IMR-90 (cell line): ENCODE measurements around the gene NGEF. TPM values are rescaled to one million over a fixed set of nuclear protein-coding genes. Genes with fewer than 3 reads are reported as not detected.

Experiments
- ATAC-seq: fragments of 200-7000 bp; cut with Tn5 transposase; 2 replicates; pipeline ENCODE4 v1.9.1; 2020; ENCODE audit warnings: low read depth, mild to moderate bottlenecking, moderate library complexity
- BruUV-seq: library from RNA; stranded (reverse); fragments of 400-500 nt; replicated peaks from 2 replicates; lab custom pipeline; 2021; lab: Mats Ljungman, UMichigan
- CTCF ChIA-PET: fragments of 300-600 bp; formaldehyde crosslinking; extraction: SDS; loops from one replicate; lab custom pipeline; 2021; ENCODE audit warnings: antibody characterized with exemption; lab: Yijun Ruan, JAX
- POLR2A ChIA-PET: fragments of 300-600 bp; sonication (Branson Sonifier 250); formaldehyde crosslinking; loops from one replicate; lab custom pipeline; 2022; ENCODE audit warnings: antibody characterized with exemption; ENCODE audit not compliant: unreplicated experiment; lab: Charles Lee
- DNase-seq: peaks from one replicate; pipeline ENCODE4 v3.0.0; 2013
- H2AFZ ChIP-seq: replicated peaks from 2 replicates; pipeline ENCODE3; 2013; ENCODE audit warnings: low read length, mild to moderate bottlenecking; ENCODE audit not compliant: poor library complexity
- H2AK5ac ChIP-seq: 2 replicates; pipeline ENCODE4 v1.6.1; 2013; ENCODE audit warnings: low read depth, low read length, inconsistent platforms
- H2AK9ac ChIP-seq: replicated peaks from 2 replicates; pipeline ENCODE3; 2013; ENCODE audit warnings: mild to moderate bottlenecking, low read depth, low read length, moderate library complexity; ENCODE audit not compliant: poor library complexity
- H2BK120ac ChIP-seq: 2 replicates; pipeline ENCODE4 v1.6.1; 2013; ENCODE audit warnings: low read depth, low read length, inconsistent platforms
- H2BK15ac ChIP-seq: 3 replicates; pipeline ENCODE4 v1.6.1; 2013; ENCODE audit warnings: low read depth, low read length, inconsistent platforms
- H2BK20ac ChIP-seq: 2 replicates; pipeline ENCODE4 v1.6.1; 2013; ENCODE audit warnings: low read depth, mild to moderate bottlenecking, inconsistent platforms, low read length, moderate library complexity
- H2BK5ac ChIP-seq: 2 replicates; pipeline ENCODE4 v1.6.1; 2013; ENCODE audit warnings: mild to moderate bottlenecking, low read depth, low read length, inconsistent platforms; ENCODE audit not compliant: poor library complexity, severe bottlenecking
- H3K14ac ChIP-seq: replicated peaks from 2 replicates; pipeline ENCODE4 v1.6.1; 2013; ENCODE audit warnings: low read depth, low read length, inconsistent platforms
- H3K18ac ChIP-seq: 2 replicates; pipeline ENCODE4 v1.6.1; 2013; ENCODE audit warnings: low read depth, low read length, control low read depth
- H3K23ac ChIP-seq: 2 replicates; pipeline ENCODE4 v1.6.1; 2013; ENCODE audit warnings: low read depth, low read length, inconsistent platforms
- H3K27ac ChIP-seq: 2 replicates; pipeline ENCODE4 v1.5.1; 2013; ENCODE audit warnings: mild to moderate bottlenecking, control low read depth, low read length; ENCODE audit not compliant: insufficient read depth
- H3K27me3 ChIP-seq: 2 replicates; pipeline ENCODE4 v1.6.1; 2013; ENCODE audit warnings: low read length; ENCODE audit not compliant: control insufficient read depth, insufficient read depth
- H3K36me3 ChIP-seq: 2 replicates; pipeline ENCODE4 v1.6.1; 2013; ENCODE audit warnings: low read length, mixed read lengths; ENCODE audit not compliant: control insufficient read depth, insufficient read depth
- H3K4ac ChIP-seq: 2 replicates; pipeline ENCODE4 v1.6.1; 2013; ENCODE audit warnings: low read depth, low read length, inconsistent platforms
- H3K4me1 ChIP-seq: 2 replicates; pipeline ENCODE4 v1.6.1; 2013; ENCODE audit warnings: low read length, mixed read lengths; ENCODE audit not compliant: control insufficient read depth, insufficient read depth
- H3K4me2 ChIP-seq: 2 replicates; pipeline ENCODE4 v1.6.1; 2013; ENCODE audit warnings: low read depth, mild to moderate bottlenecking, control low read depth, low read length, moderate library complexity
- H3K4me3 ChIP-seq: 2 replicates; pipeline ENCODE4 v1.5.1; 2013; ENCODE audit warnings: low read depth, mild to moderate bottlenecking, control low read depth, low read length, moderate library complexity; ENCODE audit not compliant: insufficient read depth
- H3K56ac ChIP-seq: 2 replicates; pipeline ENCODE4 v1.6.1; 2013; ENCODE audit warnings: low read length, inconsistent platforms; ENCODE audit not compliant: insufficient read depth; ENCODE audit errors: extremely low read depth
- H3K79me1 ChIP-seq, 2 experiments: 2 replicates each; pipeline ENCODE4 v1.6.1; 2013; ENCODE audit warnings: low read length in 2 of 2, inconsistent platforms in 1 of 2, low read depth in 1 of 2
- H3K9ac ChIP-seq: 2 replicates; pipeline ENCODE4 v1.6.1; 2013; ENCODE audit warnings: low read depth, low read length, control low read depth
- H3K9me1 ChIP-seq: 2 replicates; pipeline ENCODE4 v1.6.1; 2013; ENCODE audit warnings: low read length, inconsistent platforms; ENCODE audit not compliant: insufficient read depth
- H3K9me3 ChIP-seq: 2 replicates; pipeline ENCODE4 v1.6.1; 2013; ENCODE audit warnings: low read length; ENCODE audit not compliant: control insufficient read depth, insufficient read depth
- H4K20me1 ChIP-seq: 2 replicates; pipeline ENCODE4 v1.6.1; 2013; ENCODE audit warnings: low read length, inconsistent platforms; ENCODE audit not compliant: insufficient read depth
- H4K5ac ChIP-seq: 2 replicates; pipeline ENCODE4 v1.6.1; 2013; ENCODE audit warnings: mild to moderate bottlenecking, low read depth, low read length, control low read depth
- H4K8ac ChIP-seq, 2 experiments: 2 replicates each; pipeline ENCODE4 v1.6.1; 2013; ENCODE audit warnings: low read depth in 2 of 2, low read length in 2 of 2, control low read depth in 1 of 2, inconsistent platforms in 1 of 2
- H4K91ac ChIP-seq: 2 replicates; pipeline ENCODE4 v1.6.1; 2013; ENCODE audit warnings: low read depth, low read length, inconsistent platforms; ENCODE audit not compliant: insufficient read depth
- BHLHE40 ChIP-seq: fragments of 150-350 bp; IDR thresholded peaks from 2 replicates; pipeline ENCODE4 v1.6.1; 2016; ENCODE audit warnings: mild to moderate bottlenecking, low read depth, low read length
- CHD1 ChIP-seq: IDR thresholded peaks from 2 replicates; pipeline ENCODE4 v1.6.1; 2012; ENCODE audit warnings: low read depth, low read length, improper control_type of control experiment
- MAFK ChIP-seq: IDR thresholded peaks from 2 replicates; pipeline ENCODE4 v1.6.1; 2012; ENCODE audit warnings: low read depth, low read length, improper control_type of control experiment
- MAZ ChIP-seq: IDR thresholded peaks from 2 replicates; pipeline ENCODE4 v1.6.1; 2012; ENCODE audit warnings: low read depth, mild to moderate bottlenecking, low read length, improper control_type of control experiment, moderate library complexity, borderline replicate concordance
- MXI1 ChIP-seq: IDR thresholded peaks from 2 replicates; pipeline ENCODE4 v1.6.1; 2012; ENCODE audit warnings: low read depth, mild to moderate bottlenecking, low read length, moderate library complexity, borderline replicate concordance
- NFE2L2 ChIP-seq: fragments of 150-350 bp; IDR thresholded peaks from 2 replicates; pipeline ENCODE4 v1.6.1; 2016; ENCODE audit warnings: low read depth, mild to moderate bottlenecking, low read length
- RAD21 ChIP-seq: IDR thresholded peaks from 2 replicates; pipeline ENCODE4 v1.6.1; 2012; ENCODE audit warnings: low read length, improper control_type of control experiment
- RCOR1 ChIP-seq: IDR thresholded peaks from 2 replicates; pipeline ENCODE4 v1.6.1; 2012; ENCODE audit warnings: mild to moderate bottlenecking, low read length, improper control_type of control experiment; ENCODE audit not compliant: insufficient replicate concordance
- RFX5 ChIP-seq: IDR thresholded peaks from 2 replicates; pipeline ENCODE4 v1.8.0; 2012; ENCODE audit warnings: low read depth, mild to moderate bottlenecking, low read length, moderate library complexity
- WGBS, 2 experiments: methylation state at CpG; one replicate each; pipeline versions ENCODE4 v1.1.5 to v1.1.7; 2013; ENCODE audit warnings: missing lambda C conversion rate in 2 of 2; ENCODE audit not compliant: insufficient read length in 1 of 2; ENCODE audit errors: extremely low coverage in 2 of 2; 5-methylcytosine and 5-hydroxymethylcytosine counted together
- dilution Hi-C: fragments of 300-500 bp; cut with HindIII; formaldehyde crosslinking; loops from one replicate; pipeline ENCODE4 v1.14.3; 2018; ENCODE audit warnings: low sequenced_read_pairs; ENCODE audit not compliant: unreplicated experiment
- in situ Hi-C: fragments of 300-500 bp; cut with MboI; formaldehyde crosslinking; loops from 3 replicates; pipeline ENCODE4 v1.14.3; 2019; ENCODE audit warnings: low sequenced_read_pairs, inconsistent platforms, mixed read lengths
- intact Hi-C: fragments of 100-400 bp; cut with micrococcal nuclease; formaldehyde crosslinking; loops from 2 replicates; pipeline ENCODE4 v1.10.0; 2022
- polyA plus RNA-seq, 3 experiments: library from polyadenylated mRNA; depleted of rRNA; stranded (reverse); fragments of >200 nt; gene quantifications; 2 replicates each; pipeline ENCODE4 v1.2.3, GENCODE V29; 2012; ENCODE audit warnings: low replicate concordance in 1 of 3
- total RNA-seq: library from RNA; depleted of rRNA; stranded (reverse); fragments of >200 nt; gene quantifications from 2 replicates; pipeline ENCODE4 v1.2.3, GENCODE V29; 2012
- TF ChIP-seq, protein P1 (sequence below): fragments of 150-350 bp; IDR thresholded peaks from 2 replicates; pipeline ENCODE4 v1.6.1; 2016; ENCODE audit warnings: low read depth, mild to moderate bottlenecking, low read length, moderate library complexity, borderline replicate concordance
- TF ChIP-seq, protein P2 (sequence below): conservative IDR thresholded peaks from 2 replicates; pipeline ENCODE4 v1.5.1; 2012; ENCODE audit warnings: mild to moderate bottlenecking, low read depth, low read length, improper control_type of control experiment

The NGEF gene
- total and polyA plus RNA-seq, 2 of the 4 experiments (the other 2 are of a cell fraction), result 1.1 to 1.7 TPM

DNA sequence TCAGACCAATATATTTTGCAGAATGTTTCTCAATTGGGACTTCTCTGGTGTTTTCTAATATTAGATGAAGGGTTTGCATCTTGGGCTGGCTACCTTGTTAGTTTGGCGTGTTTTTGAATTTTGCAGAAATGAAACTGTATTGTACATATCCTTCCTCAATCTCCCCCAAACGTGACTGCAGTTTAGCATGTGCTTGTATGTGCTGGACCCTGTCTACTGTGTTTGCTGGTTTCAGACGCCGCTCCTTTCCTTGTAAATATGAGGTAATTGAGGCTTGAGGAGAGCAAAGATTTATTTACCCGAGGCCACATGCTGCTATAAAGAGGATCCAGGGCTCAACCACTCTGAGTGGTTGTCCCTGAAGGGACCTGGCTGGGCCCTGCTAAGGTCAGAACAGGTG lies 57.2 kb downstream of the NGEF start:
- H2BK20ac ChIP-seq, result no peak overlapping the region
- no peak overlapping the region for H2BK5ac ChIP-seq
- no peak overlapping the region for H2BK120ac ChIP-seq
- ATAC-seq (no peak), DNase-seq (no peak)
- in situ Hi-C loops (no loop called here), dilution Hi-C loops (no loop called here), intact Hi-C loops (no loop called here)
- no peak overlapping the region for H3K56ac ChIP-seq
- no peak for TF ChIP-seq NFE2L2
- TF ChIP-seq, protein P1, sequence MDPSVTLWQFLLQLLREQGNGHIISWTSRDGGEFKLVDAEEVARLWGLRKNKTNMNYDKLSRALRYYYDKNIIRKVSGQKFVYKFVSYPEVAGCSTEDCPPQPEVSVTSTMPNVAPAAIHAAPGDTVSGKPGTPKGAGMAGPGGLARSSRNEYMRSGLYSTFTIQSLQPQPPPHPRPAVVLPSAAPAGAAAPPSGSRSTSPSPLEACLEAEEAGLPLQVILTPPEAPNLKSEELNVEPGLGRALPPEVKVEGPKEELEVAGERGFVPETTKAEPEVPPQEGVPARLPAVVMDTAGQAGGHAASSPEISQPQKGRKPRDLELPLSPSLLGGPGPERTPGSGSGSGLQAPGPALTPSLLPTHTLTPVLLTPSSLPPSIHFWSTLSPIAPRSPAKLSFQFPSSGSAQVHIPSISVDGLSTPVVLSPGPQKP, result no peak
- TF ChIP-seq BHLHE40, result no peak
- no peak for TF ChIP-seq MAFK
- no peak for TF ChIP-seq RFX5
- TF ChIP-seq MAZ, result no peak
- TF ChIP-seq, protein P2, sequence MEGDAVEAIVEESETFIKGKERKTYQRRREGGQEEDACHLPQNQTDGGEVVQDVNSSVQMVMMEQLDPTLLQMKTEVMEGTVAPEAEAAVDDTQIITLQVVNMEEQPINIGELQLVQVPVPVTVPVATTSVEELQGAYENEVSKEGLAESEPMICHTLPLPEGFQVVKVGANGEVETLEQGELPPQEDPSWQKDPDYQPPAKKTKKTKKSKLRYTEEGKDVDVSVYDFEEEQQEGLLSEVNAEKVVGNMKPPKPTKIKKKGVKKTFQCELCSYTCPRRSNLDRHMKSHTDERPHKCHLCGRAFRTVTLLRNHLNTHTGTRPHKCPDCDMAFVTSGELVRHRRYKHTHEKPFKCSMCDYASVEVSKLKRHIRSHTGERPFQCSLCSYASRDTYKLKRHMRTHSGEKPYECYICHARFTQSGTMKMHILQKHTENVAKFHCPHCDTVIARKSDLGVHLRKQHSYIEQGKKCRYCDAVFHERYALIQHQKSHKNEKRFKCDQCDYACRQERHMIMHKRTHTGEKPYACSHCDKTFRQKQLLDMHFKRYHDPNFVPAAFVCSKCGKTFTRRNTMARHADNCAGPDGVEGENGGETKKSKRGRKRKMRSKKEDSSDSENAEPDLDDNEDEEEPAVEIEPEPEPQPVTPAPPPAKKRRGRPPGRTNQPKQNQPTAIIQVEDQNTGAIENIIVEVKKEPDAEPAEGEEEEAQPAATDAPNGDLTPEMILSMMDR, result no peak
- TF ChIP-seq CHD1, result no peak
- no peak for TF ChIP-seq RCOR1
- TF ChIP-seq MXI1, result no peak
- no peak for TF ChIP-seq RAD21
- no peaks in the 10 kb centered on the region for H4K20me1 ChIP-seq
- H2AK5ac ChIP-seq, result no peak overlapping the region
- no peak overlapping the region for H2BK15ac ChIP-seq
- no peak overlapping the region for H3K4me3 ChIP-seq
- H3K36me3 ChIP-seq, result no peaks in the 10 kb centered on the region
- H2AFZ ChIP-seq, result no peak overlapping the region
- H4K5ac ChIP-seq, result no peak overlapping the region
- no peak overlapping the region for H3K4ac ChIP-seq
- no peak overlapping the region for H3K23ac ChIP-seq
- no peaks in the 10 kb centered on the region for H3K79me1 ChIP-seq
- POLR2A ChIA-PET, result no interaction called here
- H2AK9ac ChIP-seq, result no peak overlapping the region
- H3K14ac ChIP-seq, result no peak overlapping the region
- no peaks in the 10 kb centered on the region for H3K9me1 ChIP-seq
- no peak overlapping the region for H3K18ac ChIP-seq
- no peaks in the 10 kb centered on the region; the same call in 1 of the 2 replicates for H3K4me1 ChIP-seq
- H3K27me3 ChIP-seq, result peaks cover 11% of the 10 kb centered on the region
- 0 out of 2 replicates have a peak, but pooled peaks cover 2% of the 10 kb centered on the region for H3K9me3 ChIP-seq
- WGBS, 2 experiments, result no CpG with 5 or more reads among the region's 5 CpGs
- H3K27ac ChIP-seq, result no peak overlapping the region
- H3K9ac ChIP-seq, result no peak overlapping the region
- no peak overlapping the region for H3K4me2 ChIP-seq
- no peak overlapping the region for H4K91ac ChIP-seq
- no peak overlapping the region for H4K8ac ChIP-seq
- CTCF ChIA-PET, result interaction anchor here (0.7 to 0.9 kb wide), 2 partner anchors 30 to 73 kb away, joined by 3 read pairs; no protein-coding TSS in a partner anchor
- BruUV-seq, result no TSS peak
